ENCODE data around the gene SEMA3C.

SEMA3C gene

GRCh38 chr7:80818181-80818580 is 100.7 kb downstream of the SEMA3C start:
- TF ChIP-seq FOXM1 (IDR thresholded peaks at IDR 0.05; ENCODE audit: borderline replicate concordance, low read depth): no peak
- no peak for TF ChIP-seq TCF12 (IDR thresholded peaks at IDR 0.05; ENCODE audit: low read depth)
- TF ChIP-seq YY1 (IDR thresholded peaks at IDR 0.05; ENCODE audit: low read depth): no peak
- TF ChIP-seq RAD21 (IDR thresholded peaks at IDR 0.05; ENCODE audit: low read depth): no peak
- no peak for TF ChIP-seq USF1 (IDR thresholded peaks at IDR 0.05)
- TF ChIP-seq REST (IDR thresholded peaks at IDR 0.05; ENCODE audit: low read depth): no peak
- no peak for TF ChIP-seq EGR1 (IDR thresholded peaks at IDR 0.05)
- TF ChIP-seq CEBPB (IDR thresholded peaks at IDR 0.05): no peak
- TF ChIP-seq CREB1 (IDR thresholded peaks at IDR 0.05; ENCODE audit: low read depth): no peak
- no peak for TF ChIP-seq MAX (IDR thresholded peaks at IDR 0.05)
- TF ChIP-seq ZBTB7A (IDR thresholded peaks at IDR 0.05; ENCODE audit: low read depth): no peak
- TF ChIP-seq TEAD4 (IDR thresholded peaks at IDR 0.05): no peak
- no peak for TF ChIP-seq NFIC (IDR thresholded peaks at IDR 0.05)
- no peak for TF ChIP-seq TAF1 (IDR thresholded peaks at IDR 0.05; ENCODE audit: low read depth)
- no peak for TF ChIP-seq EP300 (IDR thresholded peaks at IDR 0.05; ENCODE audit: borderline replicate concordance)

GRCh38 chr7:80816806-80817205 is 102.0 kb downstream of the SEMA3C start:
- TF ChIP-seq EP300 (IDR thresholded peaks at IDR 0.05; ENCODE audit: borderline replicate concordance): no peak
- TF ChIP-seq TEAD4 (IDR thresholded peaks at IDR 0.05): no peak
- no peak for TF ChIP-seq EGR1 (IDR thresholded peaks at IDR 0.05)
- no peak for TF ChIP-seq CEBPB (IDR thresholded peaks at IDR 0.05)
- no peak for TF ChIP-seq FOXM1 (IDR thresholded peaks at IDR 0.05; ENCODE audit: borderline replicate concordance, low read depth)
- TF ChIP-seq REST (IDR thresholded peaks at IDR 0.05; ENCODE audit: low read depth): no peak
- TF ChIP-seq TAF1 (IDR thresholded peaks at IDR 0.05; ENCODE audit: low read depth): no peak
- no peak for TF ChIP-seq MAX (IDR thresholded peaks at IDR 0.05)
- no peak for TF ChIP-seq NFIC (IDR thresholded peaks at IDR 0.05)

- no peak for TF ChIP-seq CREB1 (IDR thresholded peaks at IDR 0.05; ENCODE audit: low read depth)
- TF ChIP-seq REST (IDR thresholded peaks at IDR 0.05; ENCODE audit: low read depth): no peak
- no peak for TF ChIP-seq TCF12 (IDR thresholded peaks at IDR 0.05; ENCODE audit: low read depth)
- TF ChIP-seq FOXM1 (IDR thresholded peaks at IDR 0.05; ENCODE audit: borderline replicate concordance, low read depth): no peak
- TF ChIP-seq NFIC (IDR thresholded peaks at IDR 0.05): no peak
- TF ChIP-seq MAX (IDR thresholded peaks at IDR 0.05): no peak
- TF ChIP-seq TEAD4 (IDR thresholded peaks at IDR 0.05): no peak
- TF ChIP-seq ZBTB7A (IDR thresholded peaks at IDR 0.05; ENCODE audit: low read depth): no peak
These were observed 103.1 kb downstream of the SEMA3C start for GRCh38 chr7:80815733-80816132.

GRCh38 chr7:80809545-80809944 is 109.3 kb downstream of the SEMA3C start:
- TF ChIP-seq EGR1 (IDR thresholded peaks at IDR 0.05) (no peak), CEBPB (IDR thresholded peaks at IDR 0.05) (no peak), MAX (IDR thresholded peaks at IDR 0.05) (no peak), REST (IDR thresholded peaks at IDR 0.05; ENCODE audit: low read depth) (no peak), TCF12 (IDR thresholded peaks at IDR 0.05; ENCODE audit: low read depth) (no peak), TAF1 (IDR thresholded peaks at IDR 0.05; ENCODE audit: low read depth) (no peak), ZBTB7A (IDR thresholded peaks at IDR 0.05; ENCODE audit: low read depth) (no peak), EP300 (IDR thresholded peaks at IDR 0.05; ENCODE audit: borderline replicate concordance) (no peak), USF1 (IDR thresholded peaks at IDR 0.05) (no peak), FOXM1 (IDR thresholded peaks at IDR 0.05; ENCODE audit: borderline replicate concordance, low read depth) (no peak), YY1 (IDR thresholded peaks at IDR 0.05; ENCODE audit: low read depth) (no peak), TEAD4 (IDR thresholded peaks at IDR 0.05) (no peak), RAD21 (IDR thresholded peaks at IDR 0.05; ENCODE audit: low read depth) (no peak), NFIC (IDR thresholded peaks at IDR 0.05) (no peak), CREB1 (IDR thresholded peaks at IDR 0.05; ENCODE audit: low read depth) (no peak)

All from Ishikawa (cell line).